Testis (tissue), 2 donors: ENCODE data around the gene RGL4.

Experiments used
- CTCF ChIP-seq, 3 experiments: fragments of 450-650 bp in 2 of 3; fragments of 200-600 bp in 1 of 3; sonication (generic) in 1 of 3; IDR thresholded peaks; one replicate each; pipeline ENCODE4 v1.5.1; 2016 to 2019; ENCODE audit warnings: antibody characterized with exemption in 3 of 3, mild to moderate bottlenecking in 2 of 3, moderate library complexity in 1 of 3
- POLR2A ChIP-seq: fragments of 450-650 bp; IDR thresholded peaks from one replicate; pipeline ENCODE4 v1.6.1; 2017; ENCODE audit warnings: antibody characterized with exemption, mild to moderate bottlenecking, moderate library complexity

GRCh38 chr22:23704062-23704461 is 13.2 kb downstream of the RGL4 start:
- TF ChIP-seq CTCF (IDR thresholded peaks at IDR 0.05) (no peak), POLR2A (no peak)
